ENCODE measurements around the gene PCSK2. TPM values are rescaled to one million over a fixed set of nuclear protein-coding genes. Genes with fewer than 3 reads are reported as not detected.

PCSK2 gene
- total and polyA plus RNA-seq, 2 of the 8 experiments (the other 6 are each of a cell fraction or from before 2014, with no cell fraction given), result 1.9 to 4.2 TPM

- no peaks in the 10 kb centered on the region for H3K4me1 ChIP-seq (replicated peaks in 1 of 4; ENCODE audit: control insufficient read depth in 3 of 4, insufficient read depth in 4 of 4, low read length in 3 of 4)
- H3K18ac ChIP-seq (ENCODE audit: extremely low read depth, low read length), result no peak overlapping the region
- no peak overlapping the region for H4K5ac ChIP-seq (ENCODE audit: insufficient read length, low read depth, low read length)
These were observed 292.9 kb downstream of the PCSK2 start for GRCh38 chr20:17519606-17520285.

More at GRCh38 chr20:17519606-17520285, 292.9 kb downstream of the PCSK2 start:
- no peaks in the 10 kb centered on the region for H3K27me3 ChIP-seq (replicated peaks in 1 of 4; ENCODE audit: control insufficient read depth in 3 of 4, extremely low read depth in 1 of 4, insufficient read depth in 3 of 4, low read length in 3 of 4)
- H3K27ac ChIP-seq (ENCODE audit: low read depth, low read length), result no peak overlapping the region
- H2BK120ac ChIP-seq (replicated peaks; ENCODE audit: low read depth, low read length), result no peak overlapping the region
- no peaks in the 10 kb centered on the region for H3K36me3 ChIP-seq (ENCODE audit: control insufficient read depth in 2 of 4, insufficient read depth in 4 of 4, low read length in 3 of 4)
- no peak overlapping the region for H3K9ac ChIP-seq (replicated peaks in 1 of 4; ENCODE audit: extremely low read depth in 1 of 4, low read depth in 3 of 4, low read length in 3 of 4)
- FAIRE-seq (no peak), DNase-seq (ENCODE audit: low read depth in 1 of 2, low spot score in 2 of 2) (no peak)
- H3K79me1 ChIP-seq (ENCODE audit: low read depth, low read length), result no peaks in the 10 kb centered on the region
- H2BK20ac ChIP-seq (ENCODE audit: low read length), result no peak overlapping the region
- H3K23me2 ChIP-seq (ENCODE audit: low read depth, low read length), result no peaks in the 10 kb centered on the region
- H2AFZ ChIP-seq (ENCODE audit: low read length), result no peak overlapping the region
- H2AK5ac ChIP-seq (ENCODE audit: low read depth, low read length), result no peak overlapping the region
- H2BK15ac ChIP-seq (ENCODE audit: low read length), result no peak overlapping the region
- 87% methylated on average over 7 of the region's 7 CpGs; no CpG with 5 or more reads in 1 of the 2 experiments for WGBS, 2 experiments (ENCODE audit: extremely low coverage in 1 of 2, insufficient coverage in 1 of 2, insufficient read length in 1 of 2, insufficient replicate concordance in 2 of 2, low coverage in 1 of 2, low lambda C conversion rate in 2 of 2, missing lambda C conversion rate in 1 of 2)
- no peak overlapping the region for H3K56ac ChIP-seq (replicated peaks; ENCODE audit: insufficient read length, low read depth, low read length)
- no peak overlapping the region for H3K4me2 ChIP-seq (ENCODE audit: insufficient read depth in 1 of 2, low read depth in 2 of 2, low read length in 2 of 2)
- H3K23ac ChIP-seq (ENCODE audit: insufficient read length), result no peak overlapping the region
- H4K8ac ChIP-seq (ENCODE audit: extremely low read depth, insufficient read depth, low read length), result no peak overlapping the region
- no peaks in the 10 kb centered on the region for H3K9me3 ChIP-seq (ENCODE audit: insufficient read depth in 2 of 2, low read depth in 1 of 2, low read length in 1 of 2)
- H4K91ac ChIP-seq (replicated peaks; ENCODE audit: insufficient read length, low read length), result no peak overlapping the region
- H3K4me3 ChIP-seq (ENCODE audit: extremely low read depth in 1 of 4, insufficient read depth in 2 of 4, low read depth in 3 of 4, low read length in 4 of 4), result no peak overlapping the region
- POLR2A ChIA-PET (ENCODE audit: partially characterized antibody), result interaction anchor here (1.1 kb wide), 1 partner anchor 14 kb away, joined by 3 read pairs; no protein-coding TSS in a partner anchor
- no peaks in the 10 kb centered on the region for H4K20me1 ChIP-seq (replicated peaks in 1 of 2; ENCODE audit: control insufficient read depth in 1 of 2, insufficient read depth in 2 of 2, low read length in 2 of 2)
- CTCF ChIA-PET (ENCODE audit: partially characterized antibody), result interaction anchor here (0.6 to 3.0 kb wide), 4 partner anchors 15 to 98 kb away, joined by 3 to 15 read pairs (median 3); no protein-coding TSS in a partner anchor
- H3K79me2 ChIP-seq (ENCODE audit: control insufficient read depth in 1 of 2, insufficient read depth in 2 of 2, low read length in 2 of 2), result no peaks in the 10 kb centered on the region
- no peak overlapping the region for H2BK5ac ChIP-seq (ENCODE audit: low read depth, low read length)
- no peak for TF ChIP-seq CEBPB (IDR thresholded peaks at IDR 0.05; ENCODE audit: low read depth, low read length)
- no peak for TF ChIP-seq GABPA (IDR thresholded peaks at IDR 0.05; ENCODE audit: borderline replicate concordance, insufficient read depth, low read length)
- no peak overlapping the region for H3K4ac ChIP-seq (replicated peaks; ENCODE audit: insufficient read length, low read depth, low read length)
- H2BK12ac ChIP-seq (ENCODE audit: low read depth, low read length), result no peak overlapping the region
- H3K14ac ChIP-seq (ENCODE audit: insufficient read length), result no peak overlapping the region

All from H1 (cell line).